Cardiac atrium fibroblast (primary cell): ENCODE results near the gene RBSN. TPM values are rescaled to one million over a fixed set of nuclear protein-coding genes. Genes with fewer than 3 reads are reported as not detected.

Source experiments
- total RNA-seq: library from RNA; depleted of rRNA; stranded (reverse); fragments of >200 nt; gene quantifications from 2 replicates; pipeline ENCODE4 v1.2.3, GENCODE V29; 2015

Gene RBSN
- 12.6 and 15.1 TPM in 2 replicates for total RNA-seq

GRCh38 chr3:15098503-15099363, at the start of gene RBSN:
RBSN (minus strand) TSS chr3:15099148; CDS start chr3:15096120, 3,028 bp downstream.

GRCh38 chr3:15064835-15065549, 34.0 kb downstream of the RBSN start, which contains the start of gene MRPS25:
MRPS25 (minus strand) TSS chr3:15065315; CDS start chr3:15065194, 121 bp downstream.

Other genes with a start within 250 kb of the RBSN start
- gene NR2C2, start 151.6 kb downstream of the RBSN start, total RNA-seq: 12.3 and 17.7 TPM in 2 replicates
- 9.0 and 51.4 TPM in 2 replicates for gene MRPS25, start 33.8 kb downstream of the RBSN start, total RNA-seq
- gene CAPN7, start 107.1 kb upstream of the RBSN start, total RNA-seq: 21.8 and 29.2 TPM in 2 replicates
- 11.6 and 23.8 TPM in 2 replicates for gene SH3BP5, start 233.4 kb upstream of the RBSN start, total RNA-seq